ENCODE results near the gene BCAS3.
"Not testable (repeated sequence)": the region's sequence is repeated elsewhere in the genome, so short reads cannot be mapped to it uniquely, and the experiment has no call there.

The BCAS3 gene

GRCh38 chr17:60677308-60678117, at the start of gene BCAS3:
Gene BCAS3, plus strand, starts transcription at chr17:60677851.
- DNase-seq (ENCODE audit: low read depth) = peak; percentile 89

GRCh38 chr17:60628252-60628889, 49.3 kb upstream of the BCAS3 start:
- no peak for DNase-seq (ENCODE audit: low read depth)

- no peak for DNase-seq (ENCODE audit: low read depth)
These were observed 48.5 kb upstream of the BCAS3 start for GRCh38 chr17:60629120-60629519.

GRCh38 chr17:60630352-60630751, 47.3 kb upstream of the BCAS3 start:
- no peak for DNase-seq (ENCODE audit: low read depth)

GRCh38 chr17:60631119-60631518, 46.5 kb upstream of the BCAS3 start:
- DNase-seq (ENCODE audit: low read depth) = no peak

GRCh38 chr17:60637683-60638082, 40.0 kb upstream of the BCAS3 start:
- DNase-seq (ENCODE audit: low read depth) = no peak

GRCh38 chr17:60639019-60639330, 38.7 kb upstream of the BCAS3 start:
- no peak for DNase-seq (ENCODE audit: low read depth)

- no peak for DNase-seq (ENCODE audit: low read depth)
These were observed 37.1 kb upstream of the BCAS3 start for GRCh38 chr17:60640503-60640902.

GRCh38 chr17:60641126-60641525, 36.5 kb upstream of the BCAS3 start:
- DNase-seq (ENCODE audit: low read depth) = no peak

GRCh38 chr17:60641810-60642220, 35.8 kb upstream of the BCAS3 start:
- DNase-seq (ENCODE audit: low read depth) = peak; percentile 72

GRCh38 chr17:60645918-60646523, 31.6 kb upstream of the BCAS3 start:
- no peak for DNase-seq (ENCODE audit: low read depth)

- DNase-seq (ENCODE audit: low read depth) = no peak
These were observed 30.9 kb upstream of the BCAS3 start for GRCh38 chr17:60646701-60647100.

- no peak for DNase-seq (ENCODE audit: low read depth)
These were observed 29.9 kb upstream of the BCAS3 start for GRCh38 chr17:60647705-60648104.

- DNase-seq (ENCODE audit: low read depth) = no peak
These were observed 25.0 kb upstream of the BCAS3 start for GRCh38 chr17:60652454-60653247.

GRCh38 chr17:60653569-60653968, 24.1 kb upstream of the BCAS3 start:
- no peak for DNase-seq (ENCODE audit: low read depth)

- no peak for DNase-seq (ENCODE audit: low read depth)
These were observed 21.2 kb upstream of the BCAS3 start for GRCh38 chr17:60656499-60656898.

- no peak for DNase-seq (ENCODE audit: low read depth)
These were observed 18.5 kb upstream of the BCAS3 start for GRCh38 chr17:60659156-60659555.

GRCh38 chr17:60661489-60661888, 16.2 kb upstream of the BCAS3 start:
- DNase-seq (ENCODE audit: low read depth) = no peak

GRCh38 chr17:60664022-60664421, 13.6 kb upstream of the BCAS3 start:
- DNase-seq (ENCODE audit: low read depth) = no peak

- no peak for DNase-seq (ENCODE audit: low read depth)
These were observed 12.0 kb upstream of the BCAS3 start for GRCh38 chr17:60665602-60666001.

- DNase-seq (ENCODE audit: low read depth) = not testable (repeated sequence)
These were observed 8.9 kb upstream of the BCAS3 start for GRCh38 chr17:60668741-60669140.

- DNase-seq (ENCODE audit: low read depth) = no peak
These were observed 6.2 kb upstream of the BCAS3 start for GRCh38 chr17:60671482-60671881.

GRCh38 chr17:60674637-60675036, 3.0 kb upstream of the BCAS3 start:
- DNase-seq (ENCODE audit: low read depth) = not testable (repeated sequence)

All from HS-27A (cell line).